ENCODE measurements around the gene KCND2. TPM values are rescaled to one million over a fixed set of nuclear protein-coding genes. Genes with fewer than 3 reads are reported as not detected.

The KCND2 gene
- total and polyA plus RNA-seq, 11 donors, result 0.04 to 0.41 (median 0.16) TPM; not detected in 4

DNA sequence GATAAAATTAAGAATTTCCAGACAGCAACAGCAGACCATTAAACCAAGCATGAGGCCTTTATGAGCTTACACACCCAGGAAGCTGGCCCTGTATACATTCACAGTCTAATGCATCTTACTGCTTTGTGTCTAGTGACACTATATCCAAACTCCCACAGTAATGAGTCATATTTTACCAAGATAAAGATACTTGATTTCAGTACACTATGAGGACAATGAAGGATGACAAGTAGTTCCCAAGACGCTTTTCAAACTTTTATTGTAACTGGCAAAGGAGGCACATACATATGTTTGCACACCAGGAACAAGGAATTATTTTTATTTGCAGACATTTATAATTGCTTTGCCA is 437.0 kb downstream of the KCND2 start:
- no peaks in the 10 kb centered on the region for H3K36me3 ChIP-seq
- intact Hi-C loops (cut with DNase I), result no loop called here
- H3K9me3 ChIP-seq, result no peaks in the 10 kb centered on the region
- H3K27me3 ChIP-seq, result no peaks in the 10 kb centered on the region
- TF ChIP-seq POLR2A (IDR thresholded peaks at IDR 0.05), result no peak
- TF ChIP-seq, protein P1, sequence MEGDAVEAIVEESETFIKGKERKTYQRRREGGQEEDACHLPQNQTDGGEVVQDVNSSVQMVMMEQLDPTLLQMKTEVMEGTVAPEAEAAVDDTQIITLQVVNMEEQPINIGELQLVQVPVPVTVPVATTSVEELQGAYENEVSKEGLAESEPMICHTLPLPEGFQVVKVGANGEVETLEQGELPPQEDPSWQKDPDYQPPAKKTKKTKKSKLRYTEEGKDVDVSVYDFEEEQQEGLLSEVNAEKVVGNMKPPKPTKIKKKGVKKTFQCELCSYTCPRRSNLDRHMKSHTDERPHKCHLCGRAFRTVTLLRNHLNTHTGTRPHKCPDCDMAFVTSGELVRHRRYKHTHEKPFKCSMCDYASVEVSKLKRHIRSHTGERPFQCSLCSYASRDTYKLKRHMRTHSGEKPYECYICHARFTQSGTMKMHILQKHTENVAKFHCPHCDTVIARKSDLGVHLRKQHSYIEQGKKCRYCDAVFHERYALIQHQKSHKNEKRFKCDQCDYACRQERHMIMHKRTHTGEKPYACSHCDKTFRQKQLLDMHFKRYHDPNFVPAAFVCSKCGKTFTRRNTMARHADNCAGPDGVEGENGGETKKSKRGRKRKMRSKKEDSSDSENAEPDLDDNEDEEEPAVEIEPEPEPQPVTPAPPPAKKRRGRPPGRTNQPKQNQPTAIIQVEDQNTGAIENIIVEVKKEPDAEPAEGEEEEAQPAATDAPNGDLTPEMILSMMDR (IDR thresholded peaks at IDR 0.05), result no peak
- H3K4me3 ChIP-seq, result no peak overlapping the region
- no peak for DNase-seq
- H3K4me1 ChIP-seq, result no peaks in the 10 kb centered on the region
- no peak for ATAC-seq
- no peak overlapping the region for H3K27ac ChIP-seq
- 79 to 91% (median 81%) methylated on average over 1 of the region's 1 CpG for WGBS, 4 donors

DNA sequence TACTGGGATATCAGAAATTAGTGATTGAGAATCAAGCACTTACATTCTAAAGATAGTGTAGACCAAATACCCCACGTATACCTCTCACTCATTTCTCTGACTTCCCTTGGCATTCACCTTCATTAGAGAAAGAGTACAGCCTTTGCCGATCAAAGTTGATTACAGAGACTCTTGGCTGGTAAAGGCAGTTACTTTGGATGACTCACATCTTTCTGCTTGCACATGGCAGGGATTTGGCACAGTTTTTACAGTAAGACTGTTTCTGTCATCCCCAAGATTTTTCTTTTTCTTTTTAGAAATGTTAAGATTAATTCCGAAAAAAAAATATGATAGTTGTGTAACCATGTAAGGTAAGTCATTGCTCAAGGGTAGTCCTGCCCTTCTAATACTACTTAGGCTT is 442.0 kb downstream of the KCND2 start:
- intact Hi-C loops (cut with DNase I), result no loop called here
- DNase-seq (no peak), ATAC-seq (no peak)
- H3K36me3 ChIP-seq, result no peaks in the 10 kb centered on the region
- TF ChIP-seq, protein P1 (IDR thresholded peaks at IDR 0.05), result no peak
- 67 to 74% (median 71%) methylated on average over 3 of the region's 3 CpGs for WGBS, 4 donors
- peaks cover 0 to 17% (median 0%) of the 10 kb centered on the region in 9 donors for H3K27me3 ChIP-seq
- H3K4me3 ChIP-seq, result no peak overlapping the region
- no peak overlapping the region for H3K27ac ChIP-seq
- H3K4me1 ChIP-seq, result no peaks in the 10 kb centered on the region
- H3K9me3 ChIP-seq, result no peaks in the 10 kb centered on the region

DNA sequence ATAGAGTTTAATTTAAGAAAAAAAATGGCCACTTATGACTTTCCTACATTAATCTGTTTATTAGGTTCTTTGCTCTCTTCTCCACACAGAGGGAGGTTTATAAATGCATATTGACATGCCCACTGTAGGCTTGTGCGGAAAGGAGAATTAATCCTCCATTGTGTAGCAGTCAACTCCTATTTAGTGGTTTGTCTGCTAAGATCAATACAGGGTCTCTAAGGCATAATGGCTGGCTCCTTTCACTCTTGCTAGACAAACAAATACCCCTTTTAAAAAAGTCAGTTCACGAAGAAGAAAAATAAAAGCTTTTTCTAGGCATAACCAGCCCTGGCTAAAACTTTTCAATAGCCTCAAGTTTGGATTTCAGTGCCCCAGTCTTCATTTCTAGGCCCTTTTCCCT is 443.3 kb downstream of the KCND2 start:
- H3K4me3 ChIP-seq, result no peak overlapping the region
- no peaks in the 10 kb centered on the region for H3K9me3 ChIP-seq
- no peaks in the 10 kb centered on the region for H3K36me3 ChIP-seq
- TF ChIP-seq, protein P1 (IDR thresholded peaks at IDR 0.05), result no peak
- no peak for TF ChIP-seq POLR2A (IDR thresholded peaks at IDR 0.05)
- H3K27me3 ChIP-seq, result peaks cover 0 to 17% (median 0%) of the 10 kb centered on the region in 9 donors
- intact Hi-C loops (cut with DNase I), result no loop called here
- no peak overlapping the region for H3K27ac ChIP-seq
- 75 to 81% (median 76%) methylated on average over 2 of the region's 2 CpGs for whole genome bisulfite sequencing, 4 donors
- DNase-seq, result no peak
- H3K4me1 ChIP-seq, result no peaks in the 10 kb centered on the region
- no peak for ATAC-seq

DNA sequence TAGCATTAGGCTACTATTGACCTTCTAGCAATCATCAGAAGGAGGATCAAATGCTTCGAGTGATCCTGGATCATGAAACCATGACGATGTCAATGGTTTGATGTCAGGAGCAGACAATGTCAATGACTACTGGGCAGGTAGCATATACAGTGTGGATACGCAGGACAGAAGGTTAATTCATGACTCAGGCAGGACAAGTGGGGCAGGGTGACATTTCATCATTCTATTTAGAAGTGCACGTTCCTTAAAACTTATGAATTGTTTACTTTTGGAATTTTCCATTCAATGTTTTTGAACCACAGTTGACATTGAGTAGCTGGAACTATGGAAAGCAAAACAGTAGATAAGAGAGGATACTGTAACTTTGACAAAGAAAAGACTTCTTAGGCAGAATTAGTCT is 444.2 kb downstream of the KCND2 start:
- 72 to 86% (median 78%) methylated on average over 4 of the region's 4 CpGs for WGBS, 4 donors
- no peak for DNase-seq
- no peak for TF ChIP-seq POLR2A (IDR thresholded peaks at IDR 0.05)
- TF ChIP-seq, protein P1 (IDR thresholded peaks at IDR 0.05), result no peak
- intact Hi-C loops (cut with DNase I), result no loop called here
- Histone ChIP-seq H3K9me3 (no peaks in the 10 kb centered on the region), H3K4me3 (no peak overlapping the region), H3K36me3 (no peaks in the 10 kb centered on the region), H3K27me3 (peaks cover 0 to 17% (median 0%) of the 10 kb centered on the region in 9 donors), H3K27ac (no peak overlapping the region), H3K4me1 (no peaks in the 10 kb centered on the region)
- ATAC-seq, result no peak
